Measurements from ENCODE around the gene SIGLEC1.

SIGLEC1 gene

GRCh38 chr20:3678856-3679720, 33.3 kb downstream of the SIGLEC1 start:
- no peak for DNase-seq

DNA sequence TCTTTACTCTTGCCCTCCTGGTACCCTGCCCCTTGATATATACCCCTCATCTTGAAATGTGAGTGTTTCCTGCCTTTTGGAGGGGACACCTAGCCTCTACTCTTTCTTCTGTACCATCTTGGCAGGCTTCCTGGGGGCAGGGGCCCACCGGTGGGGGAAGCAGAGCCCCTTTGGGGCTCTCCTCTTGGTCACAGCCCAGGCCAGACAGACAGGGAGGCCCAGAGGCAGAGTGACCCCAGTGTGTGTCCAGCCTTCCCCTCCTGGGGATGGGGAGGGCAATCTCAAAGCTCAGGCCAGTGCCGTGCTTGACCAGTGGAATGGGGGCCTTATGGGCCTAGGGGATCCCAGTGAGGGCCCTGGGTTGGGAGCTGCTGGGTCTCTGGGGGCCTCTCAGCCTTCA, 34.2 kb downstream of the SIGLEC1 start:
- DNase-seq, result no peak

DNA sequence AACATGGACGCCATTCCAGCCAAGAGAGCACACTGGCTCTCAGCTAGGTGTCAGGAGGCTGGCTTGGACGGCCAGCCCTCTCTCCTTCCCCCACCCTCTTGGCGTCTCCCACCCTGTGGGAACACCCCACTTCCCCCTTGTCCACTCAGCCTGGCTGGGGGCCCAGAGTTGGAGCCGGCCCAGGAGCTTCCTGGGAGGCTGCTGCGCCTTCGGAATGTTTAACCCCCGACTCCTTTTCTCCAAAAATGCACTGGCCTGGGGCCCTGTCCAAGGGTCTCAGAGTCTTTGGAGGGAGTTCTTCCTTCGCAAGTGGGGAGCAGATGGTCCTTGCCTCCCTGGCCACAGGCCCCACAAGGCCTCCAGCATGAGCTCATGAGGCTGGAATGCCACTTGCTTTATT, 34.7 kb downstream of the SIGLEC1 start:
- DNase-seq, result no peak

DNA sequence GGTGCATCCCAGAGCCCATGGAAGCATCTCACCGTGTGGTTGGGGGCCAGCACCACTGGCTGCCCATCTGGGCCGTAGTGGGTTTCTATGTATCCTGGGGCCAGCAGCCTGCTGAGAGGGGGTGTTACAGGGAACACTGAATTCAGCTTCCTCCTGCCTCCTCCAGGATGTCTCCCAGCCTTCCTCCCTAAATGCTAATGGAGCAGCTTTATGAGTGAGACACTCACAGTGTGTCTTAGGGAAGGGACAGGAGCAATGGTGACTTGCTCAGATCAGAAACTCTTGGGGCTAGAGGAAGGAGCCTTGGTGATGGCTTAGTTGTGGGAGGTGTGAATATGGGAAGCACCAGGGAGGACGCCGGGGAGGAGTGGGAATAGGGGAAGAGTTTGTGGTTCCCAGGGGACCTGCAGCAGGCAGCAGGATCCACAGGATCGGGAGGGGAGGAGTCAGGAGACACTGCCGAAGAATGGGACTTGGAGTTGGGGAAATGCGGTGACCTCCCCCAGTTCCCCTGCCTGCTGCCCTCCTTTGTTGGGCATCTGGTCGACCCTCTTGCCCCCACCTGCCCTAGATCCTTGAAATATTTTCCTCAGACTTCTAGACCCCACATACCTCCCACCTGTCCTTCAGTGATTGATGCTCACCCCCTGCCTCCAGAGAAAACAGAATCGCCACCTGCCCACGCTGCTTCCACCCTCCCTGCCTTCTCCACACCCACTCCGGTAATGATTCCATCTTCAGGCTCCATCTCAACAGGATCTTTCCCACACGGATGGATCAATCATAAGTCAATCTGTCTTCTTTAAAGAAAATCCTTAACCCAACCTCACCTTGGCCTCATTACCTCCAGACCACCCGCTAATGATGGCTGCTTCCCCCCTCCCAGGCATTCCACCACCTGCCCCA, 37.2 kb downstream of the SIGLEC1 start:
- no peak for DNase-seq

GRCh38 chr20:3674447-3674846, 38.0 kb downstream of the SIGLEC1 start:
- DNase-seq, result no peak

DNA sequence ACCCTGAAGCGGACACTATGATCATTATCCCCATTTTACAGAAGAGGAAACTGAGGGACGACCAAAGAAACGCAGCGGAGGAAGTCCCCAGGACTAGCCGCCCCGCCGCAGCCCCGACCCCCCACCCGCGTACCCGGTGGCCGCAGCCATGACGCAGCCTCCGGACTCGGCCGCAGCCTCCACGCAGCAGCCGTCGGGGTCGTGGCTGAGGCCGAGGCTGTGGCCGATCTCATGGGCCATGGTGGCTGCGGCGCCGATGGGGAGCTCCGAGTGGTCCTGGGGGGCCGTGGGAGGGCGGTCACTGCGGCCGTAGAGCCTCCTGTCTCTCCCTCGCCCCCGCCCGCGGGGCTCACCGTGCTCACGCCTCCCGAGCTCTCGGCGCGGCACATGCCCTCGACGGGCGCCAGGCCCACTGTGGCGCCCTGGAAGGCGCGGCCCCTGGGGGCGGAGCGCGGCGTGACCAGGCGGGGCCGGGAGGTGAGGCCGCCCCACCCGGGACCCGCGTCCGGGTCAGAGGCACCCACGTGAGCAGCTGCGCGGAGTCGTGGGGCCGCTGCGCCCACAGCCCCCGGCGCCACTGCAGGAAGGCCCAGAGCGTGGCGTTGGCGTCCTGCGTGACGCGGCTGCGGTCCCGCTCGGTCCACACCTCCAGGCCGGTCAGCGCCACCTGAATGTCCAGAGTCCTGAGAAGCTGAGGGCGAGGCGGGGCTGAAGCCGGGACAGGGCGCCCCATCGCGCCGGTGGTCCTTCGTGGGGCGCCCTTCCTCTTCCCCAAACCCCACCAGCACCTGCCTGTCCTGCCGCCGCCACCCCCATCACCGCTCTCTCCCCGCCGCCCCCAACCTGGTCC, 39.0 kb downstream of the SIGLEC1 start:
- DNase-seq, result no peak

DNA sequence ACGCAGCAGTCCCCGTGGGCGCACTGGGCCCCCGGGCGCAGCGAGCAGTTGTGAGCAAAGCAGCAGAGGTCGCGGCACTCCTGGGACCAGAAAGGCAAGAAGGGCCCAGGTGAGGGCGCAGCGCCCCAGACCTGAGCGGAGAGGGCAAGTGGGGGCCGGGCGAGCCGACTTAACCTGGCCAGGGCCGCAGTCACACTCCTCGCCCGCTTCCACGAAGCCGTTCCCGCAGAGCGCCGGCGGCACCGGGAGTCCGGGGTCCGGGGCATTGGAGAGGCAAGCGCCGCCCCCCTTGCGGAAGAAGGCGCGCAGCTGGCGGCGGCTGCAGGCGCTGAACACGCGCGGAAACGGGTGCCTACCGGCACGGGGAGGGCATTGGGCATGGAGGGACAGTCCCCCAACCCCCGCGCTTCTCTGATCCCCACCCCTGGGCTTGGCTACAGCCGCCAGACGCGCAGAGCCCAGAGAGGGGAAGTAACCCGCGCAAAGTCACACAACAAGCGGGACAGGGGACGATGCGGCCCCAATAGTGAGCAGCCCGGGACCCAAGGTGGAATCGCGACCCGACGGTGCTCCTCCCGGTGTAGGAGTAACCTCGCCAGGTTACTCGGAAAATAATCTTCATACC, 39.7 kb downstream of the SIGLEC1 start:
- DNase-seq, result no peak

DNA sequence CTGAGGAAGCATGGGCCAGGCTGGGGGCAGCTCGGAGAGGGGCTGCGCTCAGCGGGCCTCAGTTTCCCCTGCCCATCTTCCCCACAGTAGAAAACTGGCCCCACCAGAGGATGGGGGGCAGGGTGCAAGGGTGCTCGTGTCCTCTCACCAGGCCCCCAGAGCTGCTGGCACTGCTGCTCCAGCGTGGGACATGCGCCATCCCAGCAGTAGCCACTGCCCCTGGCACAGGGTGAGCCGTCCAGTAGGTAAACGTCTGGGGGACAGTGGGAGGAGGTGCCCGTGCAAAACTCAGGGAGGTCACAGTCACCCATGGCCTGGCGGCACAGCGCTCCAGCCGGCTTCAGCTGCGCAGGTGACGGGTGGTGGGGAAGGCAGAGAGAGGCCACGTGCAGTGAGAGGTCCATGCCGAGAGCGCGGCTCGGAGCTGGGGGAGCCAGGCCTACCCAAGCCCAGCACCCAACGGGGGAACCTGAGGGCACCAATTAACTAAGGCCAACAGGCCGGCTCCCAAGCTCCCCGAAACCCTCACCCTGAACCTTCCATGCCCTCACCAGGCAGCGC, 40.3 kb downstream of the SIGLEC1 start:
- DNase-seq, result no peak

DNA sequence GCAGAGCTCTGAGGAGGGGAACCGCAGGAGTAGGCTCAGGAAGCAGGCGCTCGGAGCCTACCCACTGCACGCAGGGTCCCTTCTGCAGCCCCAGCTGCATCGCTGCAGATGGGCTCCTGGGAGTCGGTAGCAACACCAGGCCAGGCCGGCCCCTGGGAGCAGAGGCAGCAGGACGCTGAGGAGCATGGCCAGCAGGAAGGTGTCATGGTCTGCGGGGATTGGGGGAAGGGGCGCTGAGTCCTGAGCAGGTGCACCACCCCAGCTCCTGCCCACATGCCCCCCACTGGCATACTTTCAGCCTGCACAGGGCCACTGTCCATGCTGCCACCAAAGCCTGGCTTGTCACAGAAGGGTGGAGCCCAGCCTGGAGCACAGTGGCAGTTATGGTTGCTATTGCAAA, 41.5 kb downstream of the SIGLEC1 start:
- DNase-seq, result no peak

DNA sequence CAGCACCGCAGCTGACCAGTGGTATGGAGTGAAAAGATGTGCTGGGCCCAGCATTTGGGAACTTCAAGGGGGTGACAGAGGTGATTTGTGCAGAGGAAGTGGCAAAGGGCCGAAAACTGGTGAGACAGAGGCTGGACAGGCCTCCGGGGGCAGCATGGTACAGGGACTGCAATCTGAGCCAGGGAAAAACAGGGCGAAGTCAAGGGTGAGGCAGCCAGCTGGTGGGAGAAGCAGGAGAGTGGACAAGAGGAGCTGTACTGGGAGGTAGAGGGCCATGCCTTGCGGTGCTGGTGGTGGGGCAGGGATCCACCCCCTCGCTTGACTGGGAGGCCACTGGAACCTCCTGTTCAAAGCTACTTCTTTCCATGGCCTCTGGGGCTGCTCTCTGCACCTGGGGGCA, 41.9 kb downstream of the SIGLEC1 start:
- DNase-seq, result no peak

GRCh38 chr20:3669710-3670367, 42.6 kb downstream of the SIGLEC1 start:
- DNase-seq, result no peak

DNA sequence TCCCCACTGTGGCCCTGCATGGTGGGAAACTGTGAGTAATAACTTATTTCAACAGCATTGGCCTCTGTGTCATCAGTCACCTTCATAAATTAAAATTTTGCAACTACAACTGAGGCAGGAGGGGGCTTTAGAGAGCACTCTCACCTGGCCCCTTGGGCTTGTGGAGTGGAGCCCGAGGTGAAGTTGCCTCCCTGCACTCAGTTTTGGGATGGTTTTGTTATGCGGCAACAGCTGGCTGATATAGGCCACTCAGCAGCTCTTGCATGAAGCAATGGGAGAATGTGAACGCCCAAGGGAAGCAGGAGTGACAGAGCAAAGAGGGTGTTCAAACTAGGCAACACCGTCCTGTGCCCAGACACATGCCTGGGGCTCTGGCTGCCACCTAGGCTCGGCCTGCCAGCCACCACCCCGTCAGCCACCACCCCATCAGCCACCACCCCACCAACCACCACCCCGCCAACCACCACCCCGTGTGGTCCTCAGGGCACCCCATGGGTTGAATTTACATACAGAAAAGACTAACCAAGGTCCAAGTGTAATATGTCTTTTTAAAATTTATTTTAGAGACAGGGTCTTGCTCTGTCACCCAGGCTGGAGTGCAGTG, 44.9 kb downstream of the SIGLEC1 start:
- no peak for DNase-seq

GRCh38 chr20:3663858-3664257, 48.5 kb downstream of the SIGLEC1 start:
- no peak for DNase-seq

DNA sequence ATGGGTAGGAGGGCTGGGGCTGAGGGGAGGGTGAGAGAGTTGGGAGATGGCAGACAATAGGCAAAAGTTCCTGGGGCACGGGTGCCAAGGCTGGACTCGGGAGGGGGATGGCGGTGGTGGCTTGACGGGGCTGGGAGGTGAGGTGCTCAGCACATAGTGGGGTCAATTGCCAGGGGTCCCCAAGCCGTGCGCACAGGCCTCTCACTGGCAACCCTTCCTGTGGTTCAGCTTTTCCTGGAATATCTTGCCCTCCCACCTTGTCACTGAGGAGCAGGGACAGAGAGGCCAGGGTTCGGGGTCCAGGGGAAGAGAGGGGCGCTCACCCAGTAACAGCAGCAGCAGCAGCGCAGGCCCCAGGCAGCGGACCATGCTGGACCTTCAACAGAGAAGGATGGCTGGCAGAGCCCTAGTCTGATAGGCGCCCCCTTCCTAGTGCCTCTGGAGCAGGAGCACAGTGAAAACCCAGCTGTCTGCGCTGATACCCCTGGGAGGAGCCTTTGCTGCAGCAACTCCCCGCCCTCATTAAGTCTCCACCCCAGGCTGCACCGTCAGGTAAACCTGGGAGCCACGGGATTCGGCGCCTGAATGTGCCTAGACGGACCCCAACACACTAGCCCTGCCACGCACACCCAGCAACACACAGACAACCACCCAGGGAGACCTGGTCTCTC, 49.2 kb downstream of the SIGLEC1 start, which contains the start of gene GFRA4:
GFRA4 (minus strand) TSS at position 369 of the 671 bp plus-strand sequence; CDS start at position 369, 0 bp downstream.
- DNase-seq, result no peak
